Liver (tissue), 2 donors: ENCODE results near the gene CACNG8.

Experiments used
- TF ChIP-seq, protein P1 (sequence below): IDR thresholded peaks from 2 replicates; pipeline ENCODE4 v1.6.1; 2016; ENCODE audit warnings: antibody characterized with exemption, mild to moderate bottlenecking
- TF ChIP-seq, protein P2 (sequence below): fragments of 150-350 bp; IDR thresholded peaks from 2 replicates; pipeline ENCODE4 v1.5.1; 2017; ENCODE audit warnings: improper control_type of control experiment, low read depth, low read length; ENCODE audit not compliant: missing input control
- donor health status: healthy.

DNA sequence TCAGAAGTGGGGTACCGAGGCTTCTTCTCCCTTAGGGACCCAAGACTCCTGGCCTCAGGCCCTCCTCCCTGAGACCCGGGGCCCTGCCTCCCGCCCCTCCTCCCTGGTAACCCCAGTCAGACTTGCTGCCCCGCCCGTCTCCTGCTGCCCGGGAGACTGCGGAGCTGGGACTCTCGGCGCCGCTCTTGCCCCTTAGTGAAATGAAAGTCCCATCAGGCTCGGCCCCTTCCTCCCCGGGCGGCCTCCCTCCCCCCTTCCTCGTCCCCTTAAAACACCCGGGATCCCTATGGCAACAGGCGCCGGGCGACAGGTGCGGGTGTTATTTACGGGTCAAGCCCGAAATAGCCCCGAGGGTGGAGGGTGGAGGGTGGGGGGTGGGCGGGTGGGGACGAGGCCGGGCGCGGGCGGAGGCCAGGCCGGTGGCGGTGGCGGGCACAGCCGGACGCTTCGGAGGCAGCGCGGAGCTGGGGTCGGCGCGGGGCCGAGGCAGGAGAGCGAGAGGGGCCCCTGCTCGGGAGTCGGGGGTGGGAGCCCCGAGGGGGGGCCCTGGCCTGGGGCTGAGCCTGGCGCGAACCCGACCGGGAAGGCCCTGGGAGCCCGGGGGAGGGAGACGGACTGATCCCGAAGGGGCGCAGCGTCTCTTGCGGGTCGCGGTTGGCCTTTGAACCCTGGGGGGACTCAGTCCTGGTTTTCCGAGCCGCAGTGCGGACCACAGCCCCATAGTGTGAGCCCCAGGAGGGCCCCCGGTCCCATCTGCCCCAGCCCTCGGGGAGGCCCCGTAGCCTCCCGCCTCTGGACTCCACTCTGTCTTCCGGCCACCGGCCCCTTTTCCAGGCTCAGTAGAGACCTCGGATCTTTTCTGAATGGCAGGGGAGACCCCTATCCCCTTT, 28.7 kb downstream of the CACNG8 start, which contains the start of gene CACNG6:
- TF ChIP-seq, protein P1, sequence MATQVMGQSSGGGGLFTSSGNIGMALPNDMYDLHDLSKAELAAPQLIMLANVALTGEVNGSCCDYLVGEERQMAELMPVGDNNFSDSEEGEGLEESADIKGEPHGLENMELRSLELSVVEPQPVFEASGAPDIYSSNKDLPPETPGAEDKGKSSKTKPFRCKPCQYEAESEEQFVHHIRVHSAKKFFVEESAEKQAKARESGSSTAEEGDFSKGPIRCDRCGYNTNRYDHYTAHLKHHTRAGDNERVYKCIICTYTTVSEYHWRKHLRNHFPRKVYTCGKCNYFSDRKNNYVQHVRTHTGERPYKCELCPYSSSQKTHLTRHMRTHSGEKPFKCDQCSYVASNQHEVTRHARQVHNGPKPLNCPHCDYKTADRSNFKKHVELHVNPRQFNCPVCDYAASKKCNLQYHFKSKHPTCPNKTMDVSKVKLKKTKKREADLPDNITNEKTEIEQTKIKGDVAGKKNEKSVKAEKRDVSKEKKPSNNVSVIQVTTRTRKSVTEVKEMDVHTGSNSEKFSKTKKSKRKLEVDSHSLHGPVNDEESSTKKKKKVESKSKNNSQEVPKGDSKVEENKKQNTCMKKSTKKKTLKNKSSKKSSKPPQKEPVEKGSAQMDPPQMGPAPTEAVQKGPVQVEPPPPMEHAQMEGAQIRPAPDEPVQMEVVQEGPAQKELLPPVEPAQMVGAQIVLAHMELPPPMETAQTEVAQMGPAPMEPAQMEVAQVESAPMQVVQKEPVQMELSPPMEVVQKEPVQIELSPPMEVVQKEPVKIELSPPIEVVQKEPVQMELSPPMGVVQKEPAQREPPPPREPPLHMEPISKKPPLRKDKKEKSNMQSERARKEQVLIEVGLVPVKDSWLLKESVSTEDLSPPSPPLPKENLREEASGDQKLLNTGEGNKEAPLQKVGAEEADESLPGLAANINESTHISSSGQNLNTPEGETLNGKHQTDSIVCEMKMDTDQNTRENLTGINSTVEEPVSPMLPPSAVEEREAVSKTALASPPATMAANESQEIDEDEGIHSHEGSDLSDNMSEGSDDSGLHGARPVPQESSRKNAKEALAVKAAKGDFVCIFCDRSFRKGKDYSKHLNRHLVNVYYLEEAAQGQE: no peak
- TF ChIP-seq, protein P2, sequence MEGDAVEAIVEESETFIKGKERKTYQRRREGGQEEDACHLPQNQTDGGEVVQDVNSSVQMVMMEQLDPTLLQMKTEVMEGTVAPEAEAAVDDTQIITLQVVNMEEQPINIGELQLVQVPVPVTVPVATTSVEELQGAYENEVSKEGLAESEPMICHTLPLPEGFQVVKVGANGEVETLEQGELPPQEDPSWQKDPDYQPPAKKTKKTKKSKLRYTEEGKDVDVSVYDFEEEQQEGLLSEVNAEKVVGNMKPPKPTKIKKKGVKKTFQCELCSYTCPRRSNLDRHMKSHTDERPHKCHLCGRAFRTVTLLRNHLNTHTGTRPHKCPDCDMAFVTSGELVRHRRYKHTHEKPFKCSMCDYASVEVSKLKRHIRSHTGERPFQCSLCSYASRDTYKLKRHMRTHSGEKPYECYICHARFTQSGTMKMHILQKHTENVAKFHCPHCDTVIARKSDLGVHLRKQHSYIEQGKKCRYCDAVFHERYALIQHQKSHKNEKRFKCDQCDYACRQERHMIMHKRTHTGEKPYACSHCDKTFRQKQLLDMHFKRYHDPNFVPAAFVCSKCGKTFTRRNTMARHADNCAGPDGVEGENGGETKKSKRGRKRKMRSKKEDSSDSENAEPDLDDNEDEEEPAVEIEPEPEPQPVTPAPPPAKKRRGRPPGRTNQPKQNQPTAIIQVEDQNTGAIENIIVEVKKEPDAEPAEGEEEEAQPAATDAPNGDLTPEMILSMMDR: no peak
